ENCODE results near the gene PIK3IP1. TPM values are rescaled to one million over a fixed set of nuclear protein-coding genes. Genes with fewer than 3 reads are reported as not detected.

The PIK3IP1 gene
- total RNA-seq, 1 donor from 2014 or later, result 9.3 TPM

DNA sequence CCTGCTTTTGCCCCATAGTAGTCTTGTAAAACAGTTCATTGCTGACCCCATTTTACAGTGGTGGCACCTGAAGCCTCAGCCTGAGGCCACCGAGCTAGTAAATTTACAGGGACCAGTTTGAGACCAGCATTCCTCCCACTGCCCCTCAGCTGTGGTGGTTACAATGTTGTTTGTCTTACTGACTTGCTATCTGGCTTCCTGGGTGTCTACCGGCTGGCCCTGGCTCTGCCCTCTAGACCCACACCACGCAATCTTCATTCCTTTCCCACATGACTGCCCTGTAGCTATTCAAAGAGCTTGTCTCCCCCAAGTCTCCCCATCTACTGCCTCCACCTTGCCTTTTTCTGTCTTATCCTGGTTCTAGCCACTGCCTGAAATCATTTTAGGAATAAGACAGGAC lies 20.8 kb downstream of the PIK3IP1 start:
- Mint-ChIP-seq H3K27me3 (ENCODE audit: low read depth) (no peaks in the 10 kb centered on the region), H3K4me3 (ENCODE audit: low read depth) (no peak overlapping the region), H3K4me1 (ENCODE audit: low read depth) (no peaks in the 10 kb centered on the region), H3K27ac (no peak overlapping the region), H3K9me3 (no peaks in the 10 kb centered on the region), H3K36me3 (ENCODE audit: low read depth) (peaks cover 58% of the 10 kb centered on the region)
- intact Hi-C loops (cut with micrococcal nuclease), result no loop called here
- no peak for DNase-seq (ENCODE audit: low spot score)

DNA sequence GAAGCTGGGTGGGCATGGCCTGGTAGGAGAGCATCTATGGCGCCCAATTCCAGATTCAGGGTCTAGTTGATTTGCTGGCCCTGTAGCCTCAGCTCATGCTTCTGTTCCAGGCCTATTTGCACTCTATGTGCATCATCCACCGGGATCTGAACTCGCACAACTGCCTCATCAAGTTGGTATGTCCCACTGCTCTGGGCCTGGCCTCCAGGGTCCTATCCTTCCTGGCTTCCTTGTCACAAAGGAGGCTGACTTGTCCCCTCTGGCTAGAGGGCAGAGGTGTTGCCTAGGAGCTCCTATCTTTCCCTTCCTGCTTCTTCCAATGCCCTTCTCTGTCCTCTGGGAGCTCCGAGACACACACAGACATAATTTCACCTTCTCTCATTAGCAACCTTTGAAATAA lies 21.3 kb downstream of the PIK3IP1 start:
- Mint-ChIP-seq H3K4me3 (ENCODE audit: low read depth) (no peak overlapping the region), H3K9me3 (no peaks in the 10 kb centered on the region), H3K36me3 (ENCODE audit: low read depth) (peaks cover 58% of the 10 kb centered on the region), H3K27me3 (ENCODE audit: low read depth) (no peaks in the 10 kb centered on the region), H3K27ac (no peak overlapping the region), H3K4me1 (ENCODE audit: low read depth) (no peaks in the 10 kb centered on the region)
- no peak for DNase-seq (ENCODE audit: low spot score)
- intact Hi-C loops (cut with micrococcal nuclease), result no loop called here

GRCh38 chr22:31269892-31270579 lies 22.3 kb downstream of the PIK3IP1 start:
- intact Hi-C loops (cut with micrococcal nuclease), result no loop called here
- DNase-seq (ENCODE audit: low spot score), result no peak
- H3K4me3 Mint-ChIP-seq (ENCODE audit: low read depth), result no peak overlapping the region
- H3K9me3 Mint-ChIP-seq, result no peaks in the 10 kb centered on the region
- H3K36me3 Mint-ChIP-seq (ENCODE audit: low read depth), result peaks cover 55% of the 10 kb centered on the region
- no peaks in the 10 kb centered on the region for H3K27me3 Mint-ChIP-seq (ENCODE audit: low read depth)
- peak overlapping the region; percentile 6 for H3K27ac Mint-ChIP-seq
- H3K4me1 Mint-ChIP-seq (ENCODE audit: low read depth), result no peaks in the 10 kb centered on the region

- intact Hi-C loops (cut with micrococcal nuclease), result no loop called here
- peaks cover 43% of the 10 kb centered on the region for H3K36me3 Mint-ChIP-seq (ENCODE audit: low read depth)
Measured at GRCh38 chr22:31268281-31268680, 24.0 kb downstream of the PIK3IP1 start.

GRCh38 chr22:31263896-31264640 lies 28.2 kb downstream of the PIK3IP1 start:
- H3K9me3 Mint-ChIP-seq, result no peaks in the 10 kb centered on the region
- no peak for DNase-seq (ENCODE audit: low spot score)
- H3K4me3 Mint-ChIP-seq (ENCODE audit: low read depth), result no peak overlapping the region
- peaks cover 39% of the 10 kb centered on the region for H3K36me3 Mint-ChIP-seq (ENCODE audit: low read depth)
- no peaks in the 10 kb centered on the region for H3K27me3 Mint-ChIP-seq (ENCODE audit: low read depth)
- intact Hi-C loops (cut with micrococcal nuclease), result no loop called here
- no peak overlapping the region for H3K27ac Mint-ChIP-seq
- no peaks in the 10 kb centered on the region for H3K4me1 Mint-ChIP-seq (ENCODE audit: low read depth)

More at GRCh38 chr22:31268281-31268680, 24.0 kb downstream of the PIK3IP1 start:
- DNase-seq (ENCODE audit: low spot score), result no peak
- Mint-ChIP-seq H3K27me3 (ENCODE audit: low read depth) (no peaks in the 10 kb centered on the region), H3K9me3 (no peaks in the 10 kb centered on the region), H3K4me1 (ENCODE audit: low read depth) (no peaks in the 10 kb centered on the region), H3K27ac (no peak overlapping the region), H3K4me3 (ENCODE audit: low read depth) (no peak overlapping the region)

DNA sequence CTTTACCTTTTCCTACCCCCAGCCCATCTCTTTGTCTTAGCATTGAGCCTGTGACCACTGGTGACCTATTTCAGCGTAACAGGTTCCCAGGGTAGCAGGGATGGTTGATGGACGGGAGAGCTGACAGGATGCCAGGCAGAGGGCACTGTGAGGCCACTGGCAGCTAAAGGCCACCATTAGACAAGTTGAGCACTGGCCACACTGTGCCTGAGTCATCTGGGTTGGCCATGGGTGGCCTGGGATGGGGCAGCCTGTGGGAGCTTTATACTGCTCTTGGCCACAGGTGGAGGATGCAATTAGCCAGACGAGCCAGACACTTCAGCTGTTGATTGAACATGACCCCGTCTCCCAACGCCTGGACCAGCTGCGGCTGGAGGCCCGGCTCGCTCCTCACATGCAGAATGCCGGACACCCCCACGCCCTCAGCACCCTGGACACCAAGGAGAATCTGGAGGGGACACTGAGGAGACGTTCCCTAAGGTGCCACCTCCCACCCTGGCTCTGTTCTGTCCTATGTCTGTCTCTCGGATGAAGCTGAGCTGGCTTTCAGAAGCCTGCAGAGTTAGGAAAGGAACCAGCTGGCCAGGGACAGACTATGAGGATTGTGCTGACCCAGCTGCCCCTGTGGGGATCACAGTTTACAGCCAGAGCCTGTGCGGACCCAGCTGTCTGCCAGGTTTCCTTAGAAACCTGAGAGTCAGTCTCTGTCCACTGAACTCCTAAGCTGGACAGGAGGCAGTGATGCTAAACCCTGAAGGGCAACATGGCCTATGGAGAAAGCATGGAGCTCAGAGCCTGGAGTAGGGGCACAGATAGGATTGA lies 29.8 kb downstream of the PIK3IP1 start:
- no peak for DNase-seq (ENCODE audit: low spot score)
- H3K27me3 Mint-ChIP-seq (ENCODE audit: low read depth), result no peaks in the 10 kb centered on the region
- H3K4me1 Mint-ChIP-seq (ENCODE audit: low read depth), result no peaks in the 10 kb centered on the region
- intact Hi-C loops (cut with micrococcal nuclease), result no loop called here
- H3K4me3 Mint-ChIP-seq (ENCODE audit: low read depth), result no peak overlapping the region
- no peaks in the 10 kb centered on the region for H3K9me3 Mint-ChIP-seq
- H3K27ac Mint-ChIP-seq, result no peak overlapping the region
- peaks cover 39% of the 10 kb centered on the region for H3K36me3 Mint-ChIP-seq (ENCODE audit: low read depth)

- H3K9me3 Mint-ChIP-seq, result no peaks in the 10 kb centered on the region
- H3K27ac Mint-ChIP-seq, result no peak overlapping the region
- no peaks in the 10 kb centered on the region for H3K27me3 Mint-ChIP-seq (ENCODE audit: low read depth)
- H3K4me1 Mint-ChIP-seq (ENCODE audit: low read depth), result peaks cover 2% of the 10 kb centered on the region
- H3K4me3 Mint-ChIP-seq (ENCODE audit: low read depth), result no peak overlapping the region
- intact Hi-C loops (cut with micrococcal nuclease), result no loop called here
- H3K36me3 Mint-ChIP-seq (ENCODE audit: low read depth), result peaks cover 34% of the 10 kb centered on the region
- no peak for DNase-seq (ENCODE audit: low spot score)
Measured at GRCh38 chr22:31260474-31260856, 31.8 kb downstream of the PIK3IP1 start.

- Mint-ChIP-seq H3K27ac (no peak overlapping the region), H3K27me3 (ENCODE audit: low read depth) (no peaks in the 10 kb centered on the region), H3K36me3 (ENCODE audit: low read depth) (peaks cover 34% of the 10 kb centered on the region), H3K4me3 (ENCODE audit: low read depth) (no peak overlapping the region), H3K4me1 (ENCODE audit: low read depth) (peaks cover 4% of the 10 kb centered on the region), H3K9me3 (no peaks in the 10 kb centered on the region)
- intact Hi-C loops (cut with micrococcal nuclease), result no loop called here
- DNase-seq (ENCODE audit: low spot score), result no peak
Measured at GRCh38 chr22:31259798-31260473, 32.4 kb downstream of the PIK3IP1 start.

DNA sequence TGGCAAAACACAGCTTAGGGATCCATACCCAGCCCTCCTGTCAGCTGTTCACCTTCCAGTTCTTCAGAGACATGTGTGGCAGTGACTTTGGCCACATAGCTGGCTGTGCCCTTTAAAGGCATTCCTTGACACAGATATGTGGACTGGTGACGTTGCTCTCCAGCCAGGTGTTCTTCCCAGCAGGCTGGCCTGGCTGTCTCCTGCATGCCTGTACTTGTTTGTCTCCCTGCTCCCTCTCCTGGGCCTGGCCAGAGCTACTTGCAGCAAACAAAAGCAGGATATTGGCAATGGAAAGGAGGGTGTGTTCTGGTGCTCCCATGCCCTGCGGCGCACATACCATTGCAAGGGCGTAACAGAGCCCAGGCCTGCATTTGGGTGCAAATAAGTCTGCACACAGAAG lies 38.3 kb downstream of the PIK3IP1 start:
- intact Hi-C loops (cut with micrococcal nuclease), result no loop called here
- H3K27me3 Mint-ChIP-seq (ENCODE audit: low read depth), result no peaks in the 10 kb centered on the region
- H3K27ac Mint-ChIP-seq, result no peak overlapping the region
- no peak for DNase-seq (ENCODE audit: low spot score)
- no peak overlapping the region for H3K4me3 Mint-ChIP-seq (ENCODE audit: low read depth)
- no peaks in the 10 kb centered on the region for H3K9me3 Mint-ChIP-seq
- peaks cover 7% of the 10 kb centered on the region for H3K4me1 Mint-ChIP-seq (ENCODE audit: low read depth)
- peaks cover 11% of the 10 kb centered on the region for H3K36me3 Mint-ChIP-seq (ENCODE audit: low read depth)

GRCh38 chr22:31250740-31251600 lies 41.3 kb downstream of the PIK3IP1 start:
- no peak overlapping the region for H3K27ac Mint-ChIP-seq
- H3K4me1 Mint-ChIP-seq (ENCODE audit: low read depth), result peaks cover 20% of the 10 kb centered on the region
- H3K36me3 Mint-ChIP-seq (ENCODE audit: low read depth), result no peaks in the 10 kb centered on the region
- DNase-seq (ENCODE audit: low spot score), result no peak
- intact Hi-C loops (cut with micrococcal nuclease), result no loop called here
- no peaks in the 10 kb centered on the region for H3K9me3 Mint-ChIP-seq
- no peaks in the 10 kb centered on the region for H3K27me3 Mint-ChIP-seq (ENCODE audit: low read depth)
- H3K4me3 Mint-ChIP-seq (ENCODE audit: low read depth), result no peak overlapping the region

GRCh38 chr22:31248965-31249958 lies 43.0 kb downstream of the PIK3IP1 start:
- H3K9me3 Mint-ChIP-seq, result no peaks in the 10 kb centered on the region
- DNase-seq (ENCODE audit: low spot score), result no peak
- H3K4me1 Mint-ChIP-seq (ENCODE audit: low read depth), result peaks cover 24% of the 10 kb centered on the region
- no peaks in the 10 kb centered on the region for H3K27me3 Mint-ChIP-seq (ENCODE audit: low read depth)
- no peak overlapping the region for H3K27ac Mint-ChIP-seq
- intact Hi-C loops (cut with micrococcal nuclease), result no loop called here
- H3K36me3 Mint-ChIP-seq (ENCODE audit: low read depth), result no peaks in the 10 kb centered on the region
- H3K4me3 Mint-ChIP-seq (ENCODE audit: low read depth), result no peak overlapping the region
